Measurements from ENCODE around the gene CYTH1.

CYTH1 gene

GRCh38 chr17:78731904-78732303 is 50.2 kb downstream of the CYTH1 start:
- DNase-seq, result no peak

DNA sequence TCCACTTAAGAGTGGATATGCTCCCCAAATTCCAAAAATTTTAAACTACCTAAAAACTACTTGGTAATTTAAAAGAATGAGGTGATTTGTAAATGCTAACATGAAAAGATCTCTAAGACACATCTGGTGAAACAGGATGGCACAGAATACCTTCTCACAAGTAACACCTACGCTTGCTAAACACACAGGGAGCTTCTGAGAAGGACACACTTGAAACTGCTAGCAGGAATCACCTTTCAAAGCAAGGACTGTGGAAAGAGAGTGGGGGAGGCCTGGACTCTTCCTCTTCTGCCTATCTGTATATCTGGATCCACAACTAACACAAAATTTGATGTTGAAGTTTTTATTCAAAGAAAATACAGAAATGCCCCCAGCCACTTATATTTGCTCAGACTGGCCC is 52.4 kb downstream of the CYTH1 start:
- DNase-seq, result no peak

DNA sequence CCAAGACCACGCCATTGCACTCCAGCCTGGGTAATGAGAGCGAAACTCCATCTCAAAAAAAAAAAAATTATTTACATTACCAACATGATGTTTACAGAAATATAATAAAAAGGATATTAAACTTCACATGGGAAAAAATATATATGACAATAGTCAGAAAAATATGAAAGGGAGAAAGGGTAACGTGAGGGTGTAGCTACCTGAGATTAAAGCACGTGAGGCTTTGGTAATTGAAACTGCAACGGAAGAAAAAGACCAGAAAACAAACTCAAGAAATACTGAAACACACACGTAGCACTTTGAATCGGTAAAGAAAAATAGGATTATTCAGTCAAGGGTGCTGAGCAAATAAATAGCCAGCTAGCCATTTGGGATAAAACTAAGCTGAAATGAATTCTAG is 53.6 kb downstream of the CYTH1 start:
- no peak for DNase-seq

DNA sequence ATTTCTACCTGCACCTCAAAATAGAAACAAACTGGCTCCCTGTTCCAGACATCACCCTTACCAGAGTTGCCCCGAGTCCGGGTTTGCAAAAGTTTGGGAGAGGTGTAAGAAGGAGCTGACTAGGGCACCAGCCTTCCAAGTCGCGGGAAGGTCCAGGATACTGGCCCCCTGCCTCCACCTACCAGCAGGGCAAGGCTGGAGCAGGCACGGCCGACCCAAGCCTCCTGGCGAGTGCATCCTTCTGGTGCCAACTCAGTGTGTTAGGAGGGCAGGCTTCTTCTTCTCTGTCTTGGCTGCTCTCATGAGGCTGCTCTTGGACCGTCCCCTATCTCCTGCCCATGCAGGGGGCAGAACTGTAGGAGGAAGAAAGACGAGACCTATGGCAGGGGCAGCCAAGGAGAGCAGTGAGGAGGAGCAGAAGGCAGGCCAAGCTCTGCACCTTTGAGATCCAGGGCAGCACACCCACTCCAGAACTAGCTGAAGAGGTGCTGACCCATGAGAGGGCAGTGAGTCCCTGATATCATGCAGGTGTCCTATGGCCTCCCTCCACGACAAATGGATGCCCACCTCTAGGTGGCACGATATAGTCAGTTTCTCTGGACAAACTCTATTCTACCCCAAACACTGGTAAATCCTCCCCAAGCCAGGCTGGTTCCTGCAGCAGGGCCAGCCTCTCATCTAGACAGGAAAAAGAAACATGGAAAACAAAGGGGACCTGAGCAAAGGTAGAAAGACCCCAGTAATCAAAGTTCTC is 54.4 kb downstream of the CYTH1 start:
- no peak for DNase-seq

- no peak for DNase-seq
Measured at GRCh38 chr17:78727057-78727456, 55.0 kb downstream of the CYTH1 start.

GRCh38 chr17:78726513-78726912 is 55.6 kb downstream of the CYTH1 start:
- no peak for DNase-seq

GRCh38 chr17:78725448-78726021 is 56.5 kb downstream of the CYTH1 start:
- DNase-seq, result no peak

DNA sequence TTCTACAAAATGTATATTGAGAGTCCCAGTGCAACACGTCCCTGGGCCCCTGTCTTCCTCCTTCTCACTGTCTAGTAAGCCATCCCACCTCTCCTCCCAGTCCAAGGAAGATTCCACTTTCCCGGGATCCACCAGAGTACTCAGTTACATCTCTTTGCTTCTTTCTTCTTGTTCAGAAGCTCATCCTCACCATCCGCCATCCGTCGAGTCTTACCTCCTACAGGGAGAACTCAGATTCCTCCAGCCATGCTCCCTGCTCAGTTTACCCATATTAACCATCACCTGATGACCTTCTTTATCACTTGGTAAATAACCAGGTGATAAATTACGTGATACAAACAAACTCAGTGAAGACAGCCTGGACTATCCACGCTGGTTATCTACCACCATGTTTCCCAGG is 57.1 kb downstream of the CYTH1 start:
- DNase-seq, result no peak

GRCh38 chr17:78724544-78724943 is 57.5 kb downstream of the CYTH1 start:
- no peak for DNase-seq

DNA sequence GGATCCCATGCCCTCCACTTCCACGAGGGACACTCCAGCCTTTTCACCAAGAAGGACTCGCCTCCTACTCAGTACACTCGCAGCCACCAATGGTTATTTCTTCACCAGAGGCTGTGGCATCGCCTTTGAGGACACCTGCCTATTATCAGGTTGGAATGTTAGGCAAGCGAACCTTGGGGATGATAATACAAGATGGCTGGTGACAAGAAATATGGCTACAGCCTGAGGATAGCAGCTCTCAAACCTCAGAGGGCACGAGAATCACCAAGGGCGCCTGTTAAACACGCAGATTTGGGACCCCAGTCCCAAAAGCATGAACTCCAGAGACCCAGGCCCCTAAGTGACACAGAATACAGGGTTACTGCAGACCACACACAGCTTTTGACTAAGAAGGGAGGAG is 58.1 kb downstream of the CYTH1 start:
- no peak for DNase-seq

GRCh38 chr17:78723001-78723796 is 58.9 kb downstream of the CYTH1 start:
- no peak for DNase-seq

- peak; percentile 65 for DNase-seq
Measured at GRCh38 chr17:78722246-78722761, 59.8 kb downstream of the CYTH1 start.

- DNase-seq, result no peak
Measured at GRCh38 chr17:78719630-78720298, 62.3 kb downstream of the CYTH1 start.

GRCh38 chr17:78718575-78719208 is 63.4 kb downstream of the CYTH1 start:
- DNase-seq, result no peak

- DNase-seq, result peak; percentile 49
Measured at GRCh38 chr17:78717431-78717980, 64.6 kb downstream of the CYTH1 start.

- peak; percentile 92 for DNase-seq
Measured at GRCh38 chr17:78716814-78717393, 65.2 kb downstream of the CYTH1 start.

DNA sequence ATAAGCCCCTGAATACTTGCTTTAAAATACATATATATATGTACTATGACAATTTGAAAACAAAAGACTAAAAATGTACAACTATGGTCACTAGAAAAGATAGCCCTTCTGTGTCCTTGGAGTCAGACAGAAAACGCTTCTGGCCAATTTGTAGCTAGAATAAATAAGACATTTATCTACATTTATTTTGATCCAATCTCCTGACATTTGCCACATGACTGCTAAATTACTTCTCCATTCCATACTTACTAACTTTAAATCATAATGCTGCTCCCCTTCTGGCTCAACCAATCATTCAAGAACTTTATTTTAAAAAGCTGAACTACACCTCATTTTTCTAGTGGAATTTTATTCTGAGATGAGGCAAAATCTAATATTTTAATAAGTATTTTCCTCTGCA is 65.8 kb downstream of the CYTH1 start:
- no peak for DNase-seq

DNA sequence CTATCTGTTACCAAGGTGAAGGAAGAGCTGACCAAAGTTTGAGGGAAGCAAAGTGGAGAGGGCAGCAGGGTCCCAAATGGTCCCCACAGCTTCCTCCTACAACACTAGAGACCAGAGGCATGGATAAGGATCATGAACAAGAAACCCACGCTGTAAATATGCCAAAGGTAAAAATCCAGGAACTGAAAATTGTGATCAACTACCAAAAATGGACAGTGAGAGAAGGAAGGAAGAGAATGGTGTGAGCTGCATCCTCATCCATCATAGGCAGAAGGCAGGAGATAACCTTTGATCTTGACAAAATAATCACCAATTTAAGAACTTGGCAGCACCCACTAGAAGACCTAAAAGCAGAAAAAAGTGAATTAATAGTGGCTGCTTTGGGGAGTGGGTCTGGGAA is 66.2 kb downstream of the CYTH1 start:
- DNase-seq, result no peak

DNA sequence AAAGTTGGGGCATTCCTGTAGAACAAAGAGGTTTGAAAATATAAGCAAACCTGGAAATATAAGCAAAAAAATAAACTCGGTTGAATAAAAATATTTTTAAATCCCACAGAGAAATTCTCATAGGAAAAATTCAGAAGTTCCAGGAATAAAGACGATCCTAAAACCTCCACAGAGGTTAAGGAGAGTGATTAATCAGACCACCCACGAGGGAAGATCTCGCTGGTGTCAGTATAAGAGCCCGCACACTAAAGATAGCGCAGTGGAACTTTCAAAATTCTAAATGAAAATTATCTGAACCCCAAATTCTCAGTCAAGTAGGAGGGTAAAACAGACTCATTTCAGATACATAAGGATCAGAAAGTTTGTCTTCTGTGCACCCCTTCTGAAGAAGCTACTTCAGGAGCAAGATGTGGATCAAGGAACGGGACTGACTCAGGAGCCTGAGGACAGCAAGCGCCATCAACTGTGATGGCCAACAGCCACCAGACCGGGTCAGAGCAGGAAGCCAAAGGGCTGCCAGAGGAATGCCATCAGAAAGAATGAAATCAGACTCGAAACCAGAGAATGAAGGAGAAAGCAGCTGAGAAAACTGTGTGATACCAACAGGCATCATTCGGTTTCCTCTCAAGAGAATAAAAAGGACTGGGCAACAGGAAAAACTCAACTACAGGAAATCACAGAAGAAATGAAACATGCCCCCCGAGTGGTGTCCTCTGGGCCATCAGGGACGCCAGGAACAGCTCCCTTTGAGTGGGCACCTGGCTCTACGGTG is 66.9 kb downstream of the CYTH1 start:
- DNase-seq, result no peak

GRCh38 chr17:78714534-78714933 is 67.5 kb downstream of the CYTH1 start:
- no peak for DNase-seq

GRCh38 chr17:78712043-78712442 is 70.0 kb downstream of the CYTH1 start:
- no peak for DNase-seq
